Stimulated activated CD4-positive, alpha-beta T cell treated with anti-CD3 and anti-CD28 coated beads, Interleukin-4, amount 100 ng/mL, for 1 hour (primary cell): ENCODE results near the gene PURA.

ENCODE experiments used
- DNase-seq: peaks from one replicate; pipeline ENCODE4 v3.0.0-alpha.2; 2020

PURA gene

GRCh38 chr5:140113699-140114263 lies at the start of gene PURA:
Gene PURA, plus strand, starts transcription at chr5:140114109. Its CDS starts 73 bp downstream, at chr5:140114182.
- peak; percentile 96 for DNase-seq

GRCh38 chr5:140072812-140073211 lies 41.1 kb upstream of the PURA start:
- DNase-seq = no peak

- no peak for DNase-seq
Observed at GRCh38 chr5:140073296-140073695, 40.6 kb upstream of the PURA start.

DNA sequence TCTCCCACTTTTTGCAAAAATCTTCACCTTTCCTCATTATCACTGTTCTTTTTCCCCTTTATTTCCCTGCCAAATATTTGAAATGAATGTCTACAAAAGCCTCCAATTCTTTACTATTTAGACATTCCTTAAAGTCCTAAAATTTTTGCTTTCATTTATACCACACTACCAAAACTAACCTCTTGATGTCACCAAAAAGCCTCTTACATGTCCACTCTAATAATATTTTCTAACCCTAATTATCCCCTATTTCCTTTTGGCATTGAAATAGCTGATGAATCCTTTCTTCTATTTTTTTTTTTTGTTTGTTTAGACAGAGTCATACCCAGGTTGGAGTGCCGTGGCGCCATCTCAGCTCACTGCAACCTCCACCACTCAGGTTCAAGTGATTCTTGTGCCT lies 38.5 kb upstream of the PURA start:
- no peak for DNase-seq

DNA sequence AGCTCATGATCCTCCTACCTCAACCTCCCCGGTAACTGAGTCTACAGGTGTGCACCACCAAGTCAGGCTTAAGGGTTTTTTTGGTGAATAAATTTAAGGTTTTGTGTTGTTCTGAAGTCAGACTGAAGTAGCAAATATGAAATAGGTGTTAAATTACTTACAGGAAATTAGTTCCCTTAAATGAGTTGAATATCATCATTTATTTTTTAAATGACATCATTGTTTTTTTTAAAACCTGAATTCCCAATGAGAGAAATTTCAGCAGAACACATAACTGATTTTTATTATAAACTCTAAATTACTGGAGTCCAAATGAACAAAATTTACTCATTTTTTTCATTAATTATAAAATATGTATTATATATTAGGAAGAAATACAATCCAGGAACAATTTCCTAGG lies 37.8 kb upstream of the PURA start:
- DNase-seq = no peak

GRCh38 chr5:140076788-140077187 lies 37.1 kb upstream of the PURA start:
- DNase-seq = no peak

DNA sequence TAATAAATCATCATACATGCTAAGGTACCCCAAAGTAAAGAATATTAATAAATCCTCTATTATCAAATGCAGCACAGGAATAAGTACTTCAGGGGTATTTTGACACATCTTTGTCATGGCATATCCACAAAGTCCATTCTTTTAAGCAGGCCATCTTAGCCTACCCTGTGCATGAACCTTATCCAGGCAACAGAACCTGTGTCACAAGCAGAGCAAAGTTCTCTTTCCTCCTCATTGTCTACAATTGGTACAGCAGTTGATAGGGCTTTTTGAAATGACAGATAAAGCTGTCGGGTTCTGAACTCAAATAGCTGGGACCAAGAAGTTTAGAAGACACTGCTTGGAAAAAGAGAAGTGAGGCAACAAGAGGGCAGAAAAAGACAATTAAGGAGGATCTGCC lies 30.8 kb upstream of the PURA start:
- no peak for DNase-seq

- no peak for DNase-seq
Observed at GRCh38 chr5:140083650-140084049, 30.3 kb upstream of the PURA start.

GRCh38 chr5:140084541-140084940 lies 29.4 kb upstream of the PURA start:
- DNase-seq = no peak

DNA sequence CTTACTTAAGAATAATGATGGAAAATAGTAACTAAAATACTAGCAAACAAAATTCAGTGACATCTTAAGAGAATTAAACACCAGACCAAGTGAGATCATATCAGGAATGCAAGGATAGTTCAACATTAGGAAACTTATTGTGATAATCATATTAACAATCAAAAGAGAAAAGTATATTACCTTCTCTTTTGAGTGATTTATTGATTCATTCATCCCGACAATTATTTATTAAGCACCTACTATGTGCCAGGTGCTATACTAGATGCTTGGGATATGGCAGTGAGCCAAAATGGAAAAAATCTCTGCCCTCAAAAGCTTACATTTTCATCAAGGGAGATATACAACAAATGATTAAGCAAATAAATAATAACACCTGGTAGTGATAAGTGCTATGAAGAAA lies 23.7 kb upstream of the PURA start:
- no peak for DNase-seq

- DNase-seq = no peak
Observed at GRCh38 chr5:140093179-140093578, 20.7 kb upstream of the PURA start.

DNA sequence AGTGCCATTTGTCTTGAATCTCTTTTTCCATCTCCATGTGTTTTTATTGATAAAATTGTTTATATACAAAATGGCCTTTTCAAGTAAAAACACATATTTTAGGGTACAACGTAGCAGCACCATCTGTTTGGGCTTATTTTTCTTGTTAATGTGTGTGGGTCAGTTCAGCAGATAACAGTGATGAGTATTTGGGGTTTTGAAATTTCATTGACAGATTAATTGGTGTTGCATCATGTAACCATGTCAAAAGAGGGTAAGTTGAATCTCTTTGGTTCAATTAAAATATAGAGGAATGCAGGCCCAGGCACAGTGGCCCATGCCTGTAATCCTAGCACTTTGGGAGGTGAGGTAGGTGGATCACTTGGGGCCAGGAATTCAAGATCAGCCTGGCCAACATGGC lies 20.0 kb upstream of the PURA start:
- no peak for DNase-seq

GRCh38 chr5:140094889-140095288 lies 19.0 kb upstream of the PURA start:
- no peak for DNase-seq

- DNase-seq = no peak
Observed at GRCh38 chr5:140101179-140101578, 12.7 kb upstream of the PURA start.

DNA sequence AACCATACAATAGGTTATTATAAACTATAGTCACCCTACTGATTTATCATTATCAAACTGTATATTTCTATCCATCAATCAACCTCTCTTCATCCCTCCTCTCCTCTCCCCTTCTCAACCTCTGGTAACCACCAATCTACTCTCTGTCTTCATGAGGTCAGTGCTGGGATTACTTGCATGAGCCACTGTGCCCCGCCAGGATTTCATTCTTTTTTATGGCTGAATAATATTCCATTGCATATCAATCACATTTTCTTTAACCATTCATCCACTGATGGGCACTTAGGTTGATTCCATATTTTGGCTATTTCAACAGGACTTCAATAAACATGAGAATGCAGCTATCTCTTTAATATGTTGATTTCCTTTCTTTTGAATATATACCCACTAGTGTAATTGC lies 10.8 kb upstream of the PURA start:
- DNase-seq = no peak

DNA sequence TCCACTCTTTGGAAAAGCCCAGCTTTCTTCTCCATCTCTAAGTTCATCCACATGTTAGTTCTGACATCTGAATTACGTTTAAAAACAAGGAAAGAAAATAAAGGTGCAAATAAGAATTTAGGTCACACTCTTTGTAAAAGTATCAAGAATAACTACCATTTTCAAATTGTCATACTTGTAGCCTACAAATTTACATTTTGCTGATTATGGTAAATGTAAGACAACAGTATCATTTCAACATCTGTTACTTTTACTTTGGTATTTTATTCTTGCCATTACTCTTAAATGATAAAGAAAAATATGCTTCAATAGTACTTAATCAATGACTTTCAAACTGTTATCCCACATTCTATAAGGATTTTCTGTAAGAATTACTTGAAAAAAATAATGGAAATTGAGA lies 9.8 kb upstream of the PURA start:
- no peak for DNase-seq

DNA sequence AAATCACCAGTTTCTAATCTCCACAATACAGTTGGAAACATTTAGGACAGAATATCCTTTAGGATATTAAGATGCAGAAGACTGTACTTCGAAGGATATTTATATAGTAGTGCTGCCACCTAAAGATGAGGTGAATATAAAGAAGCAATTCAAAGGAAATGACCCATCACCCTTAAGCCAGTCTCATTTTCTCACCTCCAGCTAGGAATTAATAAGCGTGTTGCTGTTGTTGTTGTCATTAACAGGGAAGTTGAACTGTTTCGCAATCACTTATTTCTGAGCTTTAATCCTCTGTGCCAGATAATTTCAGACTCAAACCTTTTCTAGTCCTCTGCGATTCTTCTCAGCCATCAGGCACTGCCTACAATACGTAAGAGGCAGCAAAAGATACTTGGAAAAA lies 7.8 kb upstream of the PURA start:
- no peak for DNase-seq

- DNase-seq = no peak
Observed at GRCh38 chr5:140106805-140107311, 7.1 kb upstream of the PURA start.

DNA sequence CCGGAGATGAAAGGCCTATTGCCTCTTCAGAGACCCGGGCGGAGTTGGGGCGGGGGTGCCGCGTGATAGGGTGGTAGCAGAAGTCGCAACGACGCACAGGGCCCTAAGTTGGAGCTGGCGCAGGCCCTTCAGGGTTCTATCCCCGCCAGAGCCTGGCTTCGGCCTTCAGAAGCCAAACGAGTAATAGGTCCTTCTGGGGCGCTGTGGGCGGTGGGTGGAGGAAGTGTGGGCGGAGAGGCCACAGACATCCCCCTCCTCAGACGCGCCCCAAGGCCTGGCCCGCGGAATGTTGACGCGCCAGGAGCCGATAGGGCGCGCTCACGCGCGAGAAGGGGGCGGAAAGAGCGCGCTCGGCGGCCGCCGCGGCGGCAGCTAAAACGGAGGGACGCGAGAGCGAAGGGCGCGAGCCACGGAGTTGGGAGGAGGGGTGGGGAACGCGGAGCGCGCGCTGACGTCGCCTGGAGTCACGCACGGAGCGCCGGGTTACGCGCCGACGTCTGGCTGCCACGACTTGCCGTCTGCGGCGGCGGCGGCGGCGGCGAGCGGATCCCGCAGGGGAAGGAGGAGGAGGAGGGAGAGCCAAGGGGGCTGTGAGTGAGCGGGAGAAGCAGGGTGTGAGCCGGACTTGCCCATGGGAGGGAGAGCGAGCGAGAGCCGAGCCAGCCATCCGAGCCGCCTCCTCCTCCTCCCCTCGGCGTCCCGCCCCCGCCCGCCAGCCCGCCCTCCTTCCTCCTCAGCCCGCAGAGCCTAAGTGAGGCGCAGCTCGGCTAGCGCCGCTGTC lies 6.4 kb upstream of the PURA start:
- peak; percentile 92 for DNase-seq

DNA sequence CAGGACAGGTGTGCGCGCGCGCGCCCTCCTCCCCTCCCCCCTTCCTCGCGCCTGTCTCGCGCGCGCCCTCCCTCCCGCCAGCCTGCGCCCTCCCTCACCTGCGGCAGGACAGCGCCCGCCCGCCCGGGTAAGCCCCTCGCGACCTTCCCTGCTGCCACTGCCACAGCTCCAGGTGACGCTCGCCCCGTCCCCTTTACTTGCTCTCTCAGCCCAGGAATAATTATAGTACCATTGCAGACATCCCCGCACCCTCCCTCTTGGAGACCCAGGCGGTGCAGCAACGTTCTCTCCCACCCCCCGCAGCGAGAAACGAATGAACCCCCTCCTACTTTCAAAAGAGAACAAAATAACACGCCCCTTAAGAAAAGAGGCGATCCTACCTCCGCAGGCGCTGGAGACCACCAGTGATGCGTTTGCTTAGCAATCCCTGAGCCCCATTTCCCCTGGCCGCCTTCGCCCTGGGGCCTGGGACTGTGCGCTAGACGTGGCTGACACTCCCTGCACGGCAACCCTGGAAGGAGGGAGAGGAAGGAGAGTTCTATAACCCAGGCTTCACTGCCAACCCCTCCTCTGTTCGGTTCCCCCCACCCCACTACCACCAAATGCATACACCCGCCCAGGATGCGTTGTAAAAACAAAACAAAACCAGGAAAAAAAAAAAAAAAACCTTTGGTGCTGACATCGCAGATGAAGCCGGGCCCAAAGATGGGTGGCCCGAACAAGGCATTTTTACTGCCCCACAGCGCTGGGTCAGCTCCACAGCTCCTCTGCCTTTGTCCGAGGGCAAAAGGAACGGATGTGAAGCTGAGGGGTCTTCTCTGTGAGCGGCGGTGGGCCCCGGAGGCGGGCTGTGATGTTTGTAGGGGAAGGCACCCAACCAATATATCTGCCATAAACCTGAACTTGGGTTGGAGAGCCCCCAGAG lies 5.6 kb upstream of the PURA start:
- DNase-seq = peak; percentile 23

DNA sequence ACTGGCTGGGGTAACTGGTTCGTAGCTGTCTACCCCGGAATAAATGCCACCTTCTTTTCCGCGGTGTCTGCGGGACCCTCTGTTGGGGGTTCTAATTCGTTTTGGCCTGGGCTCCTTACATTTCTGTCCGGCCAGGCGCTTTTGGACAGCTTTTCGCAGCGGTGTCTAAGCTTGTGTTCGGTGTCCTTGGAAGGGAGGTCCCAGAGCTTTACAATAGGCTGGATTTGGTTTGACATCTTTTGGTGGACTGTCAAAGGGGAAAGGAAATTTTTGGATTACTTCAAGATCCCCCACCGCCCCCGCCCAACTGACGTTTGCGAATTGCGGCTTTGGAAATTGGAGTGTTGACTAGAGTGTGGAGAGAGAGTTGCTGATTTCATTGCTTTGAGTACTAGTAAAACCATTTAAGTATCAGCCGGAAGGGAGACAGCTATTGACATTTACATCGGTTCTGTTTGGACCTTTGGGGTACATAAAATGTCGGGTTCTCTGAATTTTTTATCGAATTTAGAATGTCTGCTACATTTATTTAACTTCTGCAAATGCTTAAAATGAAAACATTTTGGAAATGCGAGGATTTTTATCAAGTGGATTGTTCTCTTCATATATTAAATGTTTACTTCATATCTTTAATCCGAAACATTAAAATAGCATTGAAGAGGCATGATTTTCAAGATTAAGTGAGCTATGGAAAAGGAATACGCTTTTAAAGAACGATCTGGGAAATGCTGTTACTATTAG lies 4.7 kb upstream of the PURA start:
- DNase-seq = no peak

- DNase-seq = no peak
Observed at GRCh38 chr5:140109759-140110645, 3.9 kb upstream of the PURA start.
